Right atrium auricular region (tissue), 2 donors: ENCODE results near the gene CHD6. TPM values are rescaled to one million over a fixed set of nuclear protein-coding genes. Genes with fewer than 3 reads are reported as not detected.

Experiments used
- DNase-seq: peaks from one replicate; pipeline ENCODE4 v3.0.0-alpha.2; 2019; ENCODE audit warnings: low spot score
- H3K27ac ChIP-seq, 2 donors: fragments of 200-600 bp; sonication (generic); 1 replicate in 1 of 2; 2 replicates in 1 of 2; pipeline ENCODE4 v1.5.1; 2016 to 2019
- H3K27me3 ChIP-seq, 2 donors: fragments of 200-600 bp; sonication (generic); one replicate each; pipeline versions ENCODE4 v1.5.1 to v1.6.0; 2017 to 2019
- H3K36me3 ChIP-seq: fragments of 200-600 bp; sonication (generic); one replicate; pipeline ENCODE4 v1.5.1; 2016
- H3K4me1 ChIP-seq, 2 donors: fragments of 200-600 bp; sonication (generic); one replicate each; pipeline versions ENCODE4 v1.5.1 to v1.6.0; 2017 to 2019
- H3K4me3 ChIP-seq, 2 donors: fragments of 200-600 bp; sonication (generic); 1 replicate in 1 of 2; 2 replicates in 1 of 2; pipeline ENCODE4 v1.5.1; 2017 to 2019; ENCODE audit warnings: mild to moderate bottlenecking in 1 of 2, moderate library complexity in 1 of 2
- H3K9me3 ChIP-seq, 2 donors: fragments of 200-600 bp; sonication (generic); one replicate each; pipeline ENCODE4 v1.5.1; 2019
- total RNA-seq, 2 donors: library from RNA; depleted of rRNA; stranded (reverse); fragments of >200 nt; gene quantifications; one replicate each; pipeline ENCODE4 v1.1.0, GENCODE V29; 2016
- TF ChIP-seq, protein P1 (sequence below), 2 donors: fragments of 200-600 bp; sonication (generic); IDR thresholded peaks; one replicate each; pipeline ENCODE4 v1.5.1; 2019; ENCODE audit warnings: antibody characterized with exemption in 2 of 2

The CHD6 gene
- total RNA-seq, 2 donors from 2014 or later = 22.2 to 27.4 TPM

DNA sequence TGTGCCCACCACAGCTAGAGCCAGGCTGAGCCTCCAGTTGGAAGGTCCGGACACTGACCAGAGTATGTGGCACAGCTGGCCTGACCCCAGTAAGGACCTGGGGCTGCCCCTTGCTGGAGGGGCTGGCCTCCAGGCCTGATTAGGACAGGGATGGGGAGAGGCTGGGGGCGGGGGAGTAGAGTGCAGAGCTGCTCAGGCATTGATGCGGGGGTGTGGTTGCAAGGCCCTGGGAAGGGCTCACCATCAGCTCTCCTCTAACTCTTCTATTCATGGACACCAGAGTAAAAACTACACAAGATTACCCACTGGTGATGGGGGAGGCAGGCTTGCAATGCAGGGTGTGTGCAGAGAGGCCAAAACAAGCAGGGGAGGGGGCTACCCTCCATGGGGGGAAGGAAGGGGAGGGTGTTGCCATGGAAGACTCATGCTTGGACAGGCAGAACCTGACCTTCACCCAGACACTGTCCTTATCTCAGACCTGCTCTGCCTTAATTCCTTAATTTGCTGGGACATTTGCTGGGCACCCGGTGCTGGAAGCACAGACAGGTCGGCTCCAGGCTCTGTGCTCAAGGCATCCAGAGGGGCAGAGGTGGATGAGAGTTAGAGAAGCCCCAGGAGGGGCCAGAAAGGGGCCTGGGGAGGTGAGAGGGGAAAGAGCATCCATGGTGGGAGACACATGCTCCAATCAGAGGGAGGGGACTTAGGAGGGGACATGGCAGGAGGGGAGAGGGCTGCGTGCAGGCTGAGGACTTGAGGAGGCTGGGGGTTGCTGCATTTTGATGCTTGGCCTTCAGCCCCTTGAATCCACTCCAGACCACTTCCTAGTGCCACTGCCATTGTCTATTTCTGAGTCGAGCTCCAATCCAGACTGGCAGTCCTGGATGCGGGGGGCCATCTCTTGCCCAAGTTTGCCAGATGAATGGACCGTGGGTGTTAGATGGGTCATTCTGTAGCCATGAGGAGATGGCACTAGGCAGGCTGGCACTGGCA is 244.0 kb downstream of the CHD6 start:
- no peak overlapping the region for H3K4me3 ChIP-seq
- H3K36me3 ChIP-seq = no peaks in the 10 kb centered on the region
- TF ChIP-seq, protein P1, sequence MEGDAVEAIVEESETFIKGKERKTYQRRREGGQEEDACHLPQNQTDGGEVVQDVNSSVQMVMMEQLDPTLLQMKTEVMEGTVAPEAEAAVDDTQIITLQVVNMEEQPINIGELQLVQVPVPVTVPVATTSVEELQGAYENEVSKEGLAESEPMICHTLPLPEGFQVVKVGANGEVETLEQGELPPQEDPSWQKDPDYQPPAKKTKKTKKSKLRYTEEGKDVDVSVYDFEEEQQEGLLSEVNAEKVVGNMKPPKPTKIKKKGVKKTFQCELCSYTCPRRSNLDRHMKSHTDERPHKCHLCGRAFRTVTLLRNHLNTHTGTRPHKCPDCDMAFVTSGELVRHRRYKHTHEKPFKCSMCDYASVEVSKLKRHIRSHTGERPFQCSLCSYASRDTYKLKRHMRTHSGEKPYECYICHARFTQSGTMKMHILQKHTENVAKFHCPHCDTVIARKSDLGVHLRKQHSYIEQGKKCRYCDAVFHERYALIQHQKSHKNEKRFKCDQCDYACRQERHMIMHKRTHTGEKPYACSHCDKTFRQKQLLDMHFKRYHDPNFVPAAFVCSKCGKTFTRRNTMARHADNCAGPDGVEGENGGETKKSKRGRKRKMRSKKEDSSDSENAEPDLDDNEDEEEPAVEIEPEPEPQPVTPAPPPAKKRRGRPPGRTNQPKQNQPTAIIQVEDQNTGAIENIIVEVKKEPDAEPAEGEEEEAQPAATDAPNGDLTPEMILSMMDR (IDR thresholded peaks at IDR 0.05) = no peak
- no peaks in the 10 kb centered on the region for H3K4me1 ChIP-seq
- no peak for DNase-seq
- no peak overlapping the region for H3K27ac ChIP-seq
- H3K27me3 ChIP-seq = no peaks in the 10 kb centered on the region
- H3K9me3 ChIP-seq = peaks cover 0 to 3% of the 10 kb centered on the region in 2 donors

- DNase-seq = no peak
- TF ChIP-seq, protein P1 (IDR thresholded peaks at IDR 0.05) = no peak
- no peaks in the 10 kb centered on the region for H3K4me1 ChIP-seq
Measured at GRCh38 chr20:41373251-41373783, 244.9 kb downstream of the CHD6 start.

GRCh38 chr20:41371371-41371770 is 246.8 kb downstream of the CHD6 start:
- DNase-seq = no peak
- Histone ChIP-seq H3K9me3 (peaks cover 0 to 3% of the 10 kb centered on the region in 2 donors), H3K27ac (no peak overlapping the region), H3K36me3 (no peaks in the 10 kb centered on the region), H3K4me1 (peaks cover 0 to 5% of the 10 kb centered on the region in 2 donors), H3K27me3 (no peaks in the 10 kb centered on the region), H3K4me3 (no peak overlapping the region)
- TF ChIP-seq, protein P1 (IDR thresholded peaks at IDR 0.05) = no peak

More at GRCh38 chr20:41373251-41373783, 244.9 kb downstream of the CHD6 start:
- H3K27me3 ChIP-seq = no peaks in the 10 kb centered on the region
- peaks cover 0 to 3% of the 10 kb centered on the region in 2 donors for H3K9me3 ChIP-seq
- no peak overlapping the region for H3K27ac ChIP-seq
- no peaks in the 10 kb centered on the region for H3K36me3 ChIP-seq
- H3K4me3 ChIP-seq = no peak overlapping the region

- Histone ChIP-seq H3K4me3 (no peak overlapping the region), H3K9me3 (peaks cover 0 to 3% of the 10 kb centered on the region in 2 donors), H3K36me3 (no peaks in the 10 kb centered on the region), H3K27me3 (no peaks in the 10 kb centered on the region), H3K27ac (no peak overlapping the region), H3K4me1 (peaks cover 0 to 14% of the 10 kb centered on the region in 2 donors)
- TF ChIP-seq, protein P1 (IDR thresholded peaks at IDR 0.05) = no peak
- no peak for DNase-seq
Measured at GRCh38 chr20:41370176-41370575, 248.0 kb downstream of the CHD6 start.

DNA sequence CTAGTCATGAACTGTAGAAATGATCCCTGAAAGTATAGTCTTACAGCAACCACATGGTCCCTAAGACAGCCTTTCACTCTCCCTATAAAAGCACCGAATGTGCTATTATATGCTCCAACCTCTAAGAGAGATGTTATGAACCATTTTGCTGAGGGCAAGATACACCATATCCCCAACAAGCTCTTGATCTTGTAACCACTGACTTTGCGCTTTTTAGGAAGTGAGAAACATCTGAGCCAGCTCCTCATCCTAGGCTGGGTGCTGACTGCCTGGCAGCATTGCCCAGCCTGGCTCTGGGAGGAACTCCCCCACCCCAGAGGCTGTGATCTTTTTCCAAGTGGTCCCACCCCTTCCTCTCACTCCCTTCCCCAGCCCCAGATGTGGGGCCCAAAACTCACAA is 248.5 kb downstream of the CHD6 start:
- no peaks in the 10 kb centered on the region for H3K36me3 ChIP-seq
- no peak overlapping the region for H3K4me3 ChIP-seq
- TF ChIP-seq, protein P1 (IDR thresholded peaks at IDR 0.05) = no peak
- no peaks in the 10 kb centered on the region for H3K27me3 ChIP-seq
- H3K9me3 ChIP-seq = peaks cover 0 to 3% of the 10 kb centered on the region in 2 donors
- no peak overlapping the region for H3K27ac ChIP-seq
- no peak for DNase-seq
- H3K4me1 ChIP-seq = peaks cover 0 to 14% of the 10 kb centered on the region in 2 donors
